ENCODE results near the gene RFC5.
"Not testable (repeated sequence)": the region's sequence is repeated elsewhere in the genome, so short reads cannot be mapped to it uniquely, and the experiment has no call there.

RFC5 gene

GRCh38 chr12:118052324-118053070 is 36.0 kb downstream of the RFC5 start:
- no peak for DNase-seq (ENCODE audit: low read depth)

- no peak for DNase-seq (ENCODE audit: low read depth)
These were observed 36.8 kb downstream of the RFC5 start for GRCh38 chr12:118053071-118053985.

GRCh38 chr12:118055144-118055557 is 38.6 kb downstream of the RFC5 start:
- DNase-seq (ENCODE audit: low read depth) = peak; percentile 42

GRCh38 chr12:118055865-118056773 is 39.6 kb downstream of the RFC5 start:
- DNase-seq (ENCODE audit: low read depth) = no peak

- no peak for DNase-seq (ENCODE audit: low read depth)
These were observed 41.7 kb downstream of the RFC5 start for GRCh38 chr12:118058227-118058626.

- DNase-seq (ENCODE audit: low read depth) = no peak
These were observed 42.4 kb downstream of the RFC5 start for GRCh38 chr12:118058881-118059280.

- DNase-seq (ENCODE audit: low read depth) = no peak
These were observed 43.1 kb downstream of the RFC5 start for GRCh38 chr12:118059341-118060191.

- DNase-seq (ENCODE audit: low read depth) = no peak
These were observed 44.0 kb downstream of the RFC5 start for GRCh38 chr12:118060301-118061010.

- DNase-seq (ENCODE audit: low read depth) = peak; percentile 24
These were observed 44.7 kb downstream of the RFC5 start, which contains the start of gene WSB2 for GRCh38 chr12:118061011-118061872. Gene WSB2 (minus strand): TSS chr12:118061179. CDS start chr12:118061048, 131 bp downstream.

- no peak for DNase-seq (ENCODE audit: low read depth)
These were observed 45.7 kb downstream of the RFC5 start for GRCh38 chr12:118061873-118062843.

GRCh38 chr12:118063576-118064391 is 47.3 kb downstream of the RFC5 start:
- no peak for DNase-seq (ENCODE audit: low read depth)

GRCh38 chr12:118064608-118065007 is 48.1 kb downstream of the RFC5 start:
- no peak for DNase-seq (ENCODE audit: low read depth)

- no peak for DNase-seq (ENCODE audit: low read depth)
These were observed 48.9 kb downstream of the RFC5 start for GRCh38 chr12:118065380-118065779.

GRCh38 chr12:118068445-118068844 is 51.9 kb downstream of the RFC5 start:
- DNase-seq (ENCODE audit: low read depth) = no peak

GRCh38 chr12:118070650-118071049 is 54.1 kb downstream of the RFC5 start:
- no peak for DNase-seq (ENCODE audit: low read depth)

GRCh38 chr12:118073768-118074167 is 57.3 kb downstream of the RFC5 start:
- DNase-seq (ENCODE audit: low read depth) = no peak

- not testable (repeated sequence) for DNase-seq (ENCODE audit: low read depth)
These were observed 65.0 kb downstream of the RFC5 start for GRCh38 chr12:118081521-118081920.

Measured in stimulated activated CD8-positive, alpha-beta memory T cell treated with anti-CD3 and anti-CD28 coated beads, Interleukin-15, amount 100 ng/mL, for 1 hour (primary cell).